Esophagus muscularis mucosa (tissue), 4 donors: ENCODE results near the gene S1PR3.

Experiments used
- EP300 ChIP-seq: sonication (generic); formaldehyde crosslinking; IDR thresholded peaks from one replicate; pipeline ENCODE4 v1.6.1; 2017; ENCODE audit warnings: antibody characterized with exemption
- POLR2A ChIP-seq: fragments of 450-650 bp; IDR thresholded peaks from one replicate; pipeline ENCODE4 v1.6.1; 2017; ENCODE audit warnings: antibody characterized with exemption, moderate library complexity, mild to moderate bottlenecking, low read depth
- POLR2AphosphoS5 ChIP-seq, 2 donors: sonication (generic); formaldehyde crosslinking; IDR thresholded peaks; one replicate each; pipeline ENCODE4 v1.6.1; 2017; ENCODE audit warnings: antibody characterized with exemption in 2 of 2
- TF ChIP-seq, protein P1 (sequence below), 3 experiments: fragments of 200-600 bp in 2 of 3; fragments of 450-650 bp in 1 of 3; sonication (generic) in 2 of 3; IDR thresholded peaks; one replicate each; pipeline ENCODE4 v1.5.1; 2017 to 2019; ENCODE audit warnings: antibody characterized with exemption in 3 of 3, mild to moderate bottlenecking in 2 of 3, moderate library complexity in 1 of 3

DNA sequence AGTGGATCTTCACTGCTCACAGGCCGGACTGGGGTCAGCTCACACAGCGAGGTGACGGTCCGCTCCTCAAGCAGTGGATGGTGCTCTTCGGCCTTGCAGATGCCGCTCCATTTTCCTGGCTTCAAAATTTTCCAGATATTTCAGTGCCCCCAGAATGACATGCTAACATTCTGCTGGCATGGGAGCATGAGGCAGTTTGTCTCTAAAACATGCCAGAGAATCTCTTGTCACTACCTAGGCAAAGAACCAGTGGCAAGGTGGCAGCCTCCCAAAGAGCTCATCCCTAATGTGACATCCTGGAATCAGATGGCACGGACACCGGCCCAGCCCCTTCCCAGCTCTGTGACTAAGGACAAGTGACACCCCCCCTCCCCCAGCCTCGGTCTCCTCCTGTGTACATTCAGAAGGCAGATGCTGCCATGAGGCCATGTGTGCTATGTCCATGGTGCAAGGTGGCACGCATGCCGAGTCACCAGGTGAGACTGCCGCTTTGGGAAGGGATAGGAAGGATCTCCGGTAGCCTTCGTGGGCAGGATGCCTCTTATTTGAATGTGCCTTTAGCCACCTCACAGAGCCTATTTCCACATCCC, 2.7 kb downstream of the S1PR3 start:
- TF ChIP-seq POLR2AphosphoS5 (IDR thresholded peaks at IDR 0.05) (peak in 1 of 2 donors; percentile 46), POLR2A (no peak), EP300 (no peak)
- TF ChIP-seq, protein P1, sequence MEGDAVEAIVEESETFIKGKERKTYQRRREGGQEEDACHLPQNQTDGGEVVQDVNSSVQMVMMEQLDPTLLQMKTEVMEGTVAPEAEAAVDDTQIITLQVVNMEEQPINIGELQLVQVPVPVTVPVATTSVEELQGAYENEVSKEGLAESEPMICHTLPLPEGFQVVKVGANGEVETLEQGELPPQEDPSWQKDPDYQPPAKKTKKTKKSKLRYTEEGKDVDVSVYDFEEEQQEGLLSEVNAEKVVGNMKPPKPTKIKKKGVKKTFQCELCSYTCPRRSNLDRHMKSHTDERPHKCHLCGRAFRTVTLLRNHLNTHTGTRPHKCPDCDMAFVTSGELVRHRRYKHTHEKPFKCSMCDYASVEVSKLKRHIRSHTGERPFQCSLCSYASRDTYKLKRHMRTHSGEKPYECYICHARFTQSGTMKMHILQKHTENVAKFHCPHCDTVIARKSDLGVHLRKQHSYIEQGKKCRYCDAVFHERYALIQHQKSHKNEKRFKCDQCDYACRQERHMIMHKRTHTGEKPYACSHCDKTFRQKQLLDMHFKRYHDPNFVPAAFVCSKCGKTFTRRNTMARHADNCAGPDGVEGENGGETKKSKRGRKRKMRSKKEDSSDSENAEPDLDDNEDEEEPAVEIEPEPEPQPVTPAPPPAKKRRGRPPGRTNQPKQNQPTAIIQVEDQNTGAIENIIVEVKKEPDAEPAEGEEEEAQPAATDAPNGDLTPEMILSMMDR (IDR thresholded peaks at IDR 0.05), result no peak
